ENCODE measurements around the gene DACT2.

DNA sequence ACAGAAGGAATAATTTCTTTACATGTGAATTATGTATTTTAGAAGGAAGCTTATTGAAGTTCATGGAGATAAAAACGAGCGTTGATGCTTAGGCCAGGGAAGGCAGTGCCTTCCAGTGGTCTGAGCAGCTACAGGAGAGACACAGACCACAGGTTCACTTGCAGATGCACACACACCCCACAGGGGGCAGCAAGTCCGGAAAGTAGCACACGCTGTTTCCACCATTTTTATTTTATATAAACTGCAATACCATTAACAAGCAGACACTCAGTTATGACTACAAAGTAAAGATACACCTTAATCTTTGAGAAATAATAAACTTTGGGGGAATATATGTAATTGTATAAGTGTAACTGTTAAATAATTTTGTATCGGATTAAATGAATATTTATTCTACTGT, 13.5 kb upstream of the DACT2 start:
- TF ChIP-seq STAT5A (IDR thresholded peaks at IDR 0.05; ENCODE audit: borderline replicate concordance, low read length) (no peak), NR3C1 (CRISPR knock-in tag; IDR thresholded peaks at IDR 0.05) (no peak), XRCC4 (IDR thresholded peaks at IDR 0.05; ENCODE audit: extremely low read depth, insufficient read depth, insufficient read length) (no peak), ZNF232 (CRISPR knock-in tag; IDR thresholded peaks at IDR 0.05) (no peak), EZH2 (IDR thresholded peaks at IDR 0.05; ENCODE audit: borderline replicate concordance, low read depth, low read length) (no peak)
- TF ChIP-seq, protein P1, sequence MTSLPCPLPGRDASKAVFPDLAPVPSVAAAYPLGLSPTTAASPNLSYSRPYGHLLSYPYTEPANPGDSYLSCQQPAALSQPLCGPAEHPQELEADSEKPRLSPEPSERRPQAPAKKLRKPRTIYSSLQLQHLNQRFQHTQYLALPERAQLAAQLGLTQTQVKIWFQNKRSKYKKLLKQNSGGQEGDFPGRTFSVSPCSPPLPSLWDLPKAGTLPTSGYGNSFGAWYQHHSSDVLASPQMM (CRISPR knock-in tag; IDR thresholded peaks at IDR 0.05), result no peak
